IMR-90 (cell line): ENCODE data around the gene WASHC1.
"Not testable (repeated sequence)": the region's sequence is repeated elsewhere in the genome, so short reads cannot be mapped to it uniquely, and the experiment has no call there.

Experiments used
- ELK1 ChIP-seq: fragments of 150-350 bp; IDR thresholded peaks from 2 replicates; pipeline ENCODE4 v1.6.1; 2016; ENCODE audit warnings: low read depth, mild to moderate bottlenecking, low read length, moderate library complexity, borderline replicate concordance
- TF ChIP-seq, protein P1 (sequence below): conservative IDR thresholded peaks from 2 replicates; pipeline ENCODE4 v1.5.1; 2012; ENCODE audit warnings: mild to moderate bottlenecking, low read depth, low read length, improper control_type of control experiment

DNA sequence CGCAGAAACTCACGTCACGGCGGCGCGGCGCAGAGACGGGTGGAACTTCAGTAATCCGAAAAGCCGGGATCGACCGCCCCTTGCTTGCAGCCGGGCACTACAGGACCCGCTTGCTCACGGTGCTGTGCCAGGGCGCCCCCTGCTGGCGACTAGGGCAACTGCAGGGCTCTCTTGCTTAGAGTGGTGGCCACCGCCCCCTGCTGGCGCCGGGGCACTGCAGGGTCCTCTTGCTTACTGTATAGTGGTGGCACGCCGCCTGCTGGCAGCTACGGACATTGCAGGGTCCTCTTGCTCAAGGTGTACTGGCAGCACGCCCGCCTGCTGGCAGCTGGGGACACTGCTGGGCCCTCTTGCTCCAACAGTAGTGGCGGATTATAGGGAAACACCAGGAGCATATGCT lies 18.1 kb downstream of the WASHC1 start:
- TF ChIP-seq, protein P1, sequence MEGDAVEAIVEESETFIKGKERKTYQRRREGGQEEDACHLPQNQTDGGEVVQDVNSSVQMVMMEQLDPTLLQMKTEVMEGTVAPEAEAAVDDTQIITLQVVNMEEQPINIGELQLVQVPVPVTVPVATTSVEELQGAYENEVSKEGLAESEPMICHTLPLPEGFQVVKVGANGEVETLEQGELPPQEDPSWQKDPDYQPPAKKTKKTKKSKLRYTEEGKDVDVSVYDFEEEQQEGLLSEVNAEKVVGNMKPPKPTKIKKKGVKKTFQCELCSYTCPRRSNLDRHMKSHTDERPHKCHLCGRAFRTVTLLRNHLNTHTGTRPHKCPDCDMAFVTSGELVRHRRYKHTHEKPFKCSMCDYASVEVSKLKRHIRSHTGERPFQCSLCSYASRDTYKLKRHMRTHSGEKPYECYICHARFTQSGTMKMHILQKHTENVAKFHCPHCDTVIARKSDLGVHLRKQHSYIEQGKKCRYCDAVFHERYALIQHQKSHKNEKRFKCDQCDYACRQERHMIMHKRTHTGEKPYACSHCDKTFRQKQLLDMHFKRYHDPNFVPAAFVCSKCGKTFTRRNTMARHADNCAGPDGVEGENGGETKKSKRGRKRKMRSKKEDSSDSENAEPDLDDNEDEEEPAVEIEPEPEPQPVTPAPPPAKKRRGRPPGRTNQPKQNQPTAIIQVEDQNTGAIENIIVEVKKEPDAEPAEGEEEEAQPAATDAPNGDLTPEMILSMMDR, result peak; percentile 42
- not testable (repeated sequence) for TF ChIP-seq ELK1
